ENCODE results near the gene CLDN16. TPM values are rescaled to one million over a fixed set of nuclear protein-coding genes. Genes with fewer than 3 reads are reported as not detected.

The CLDN16 gene
- total RNA-seq (ENCODE audit: unreplicated experiment): not detected
- long read RNA-seq, partial matches to known transcripts: 0 of 1 reads
- long read RNA-seq, other reads (novel, unspliced or antisense): 1 of 1 reads

- H3K4me1 Mint-ChIP-seq (ENCODE audit: low read depth, unreplicated experiment): no peaks in the 10 kb centered on the region
- no peak for TF ChIP-seq CTCF (IDR thresholded peaks at IDR 0.05; ENCODE audit: partially characterized antibody, unreplicated experiment)
- H3K27me3 Mint-ChIP-seq (ENCODE audit: unreplicated experiment): peaks cover 1% of the 10 kb centered on the region
- no peaks in the 10 kb centered on the region for H3K9me3 Mint-ChIP-seq (ENCODE audit: unreplicated experiment)
- no peaks in the 10 kb centered on the region for H3K36me3 Mint-ChIP-seq (ENCODE audit: unreplicated experiment)
- H3K27ac Mint-ChIP-seq (ENCODE audit: unreplicated experiment): no peak within 1 kb of the TSS
- DNase-seq: no peak
- no peak within 1 kb of the TSS for H3K4me3 Mint-ChIP-seq (ENCODE audit: unreplicated experiment)
Observed at GRCh38 chr3:190387578-190388213, at the start of gene CLDN16. Gene CLDN16, plus strand, starts transcription at chr3:190388163. Its CDS starts 167 bp downstream, at chr3:190388330.

GRCh38 chr3:190338717-190339116, 49.2 kb upstream of the CLDN16 start:
- no peak for DNase-seq
- Mint-ChIP-seq H3K27me3 (ENCODE audit: unreplicated experiment) (no peaks in the 10 kb centered on the region), H3K27ac (ENCODE audit: unreplicated experiment) (no peak overlapping the region), H3K9me3 (ENCODE audit: unreplicated experiment) (no peaks in the 10 kb centered on the region), H3K4me3 (ENCODE audit: unreplicated experiment) (no peak overlapping the region), H3K4me1 (ENCODE audit: low read depth, unreplicated experiment) (no peaks in the 10 kb centered on the region), H3K36me3 (ENCODE audit: unreplicated experiment) (no peaks in the 10 kb centered on the region)
- TF ChIP-seq CTCF (IDR thresholded peaks at IDR 0.05; ENCODE audit: partially characterized antibody, unreplicated experiment): no peak

DNA sequence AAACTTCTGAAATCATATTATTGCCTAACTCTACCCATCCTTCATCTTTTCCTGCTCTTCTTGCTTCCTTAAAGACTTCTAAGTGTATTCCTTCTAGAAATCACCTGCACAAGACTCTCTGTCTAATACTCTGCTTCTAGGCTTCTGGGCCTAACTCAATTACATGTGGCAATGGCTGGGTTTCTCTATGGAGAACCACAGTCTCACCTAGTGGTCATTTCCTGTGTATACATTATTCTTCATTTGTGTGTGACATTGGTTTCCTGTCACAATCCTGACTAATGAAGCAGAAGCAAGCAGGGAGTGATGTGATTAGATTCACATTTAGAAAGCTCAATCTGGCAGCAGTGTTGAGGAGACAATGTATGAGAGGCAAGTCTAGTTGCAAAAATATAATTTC, 48.8 kb upstream of the CLDN16 start:
- Mint-ChIP-seq H3K36me3 (ENCODE audit: unreplicated experiment) (no peaks in the 10 kb centered on the region), H3K27ac (ENCODE audit: unreplicated experiment) (no peak overlapping the region), H3K4me3 (ENCODE audit: unreplicated experiment) (no peak overlapping the region), H3K27me3 (ENCODE audit: unreplicated experiment) (no peaks in the 10 kb centered on the region), H3K4me1 (ENCODE audit: low read depth, unreplicated experiment) (no peaks in the 10 kb centered on the region), H3K9me3 (ENCODE audit: unreplicated experiment) (no peaks in the 10 kb centered on the region)
- TF ChIP-seq CTCF (IDR thresholded peaks at IDR 0.05; ENCODE audit: partially characterized antibody, unreplicated experiment): peak; percentile 21
- no peak for DNase-seq

DNA sequence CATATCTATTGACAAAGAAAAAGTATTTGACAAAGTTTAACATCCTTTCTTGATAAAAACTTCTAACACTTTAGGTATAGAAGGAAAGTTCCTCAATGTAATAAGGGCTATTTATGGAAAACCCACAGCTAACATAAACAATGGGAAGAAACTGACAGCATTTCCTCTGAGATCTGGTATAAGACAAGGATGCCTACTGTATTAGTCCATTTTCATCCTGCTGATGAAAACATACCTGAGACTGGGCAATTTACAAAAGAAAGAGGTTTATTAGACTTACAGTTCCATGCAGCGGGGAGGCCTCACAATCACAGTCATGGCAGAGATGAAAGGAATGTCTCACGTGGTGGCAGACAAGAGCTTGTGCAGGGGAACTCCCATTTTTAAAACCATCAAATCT, 47.9 kb upstream of the CLDN16 start:
- H3K4me3 Mint-ChIP-seq (ENCODE audit: unreplicated experiment): no peak overlapping the region
- no peaks in the 10 kb centered on the region for H3K4me1 Mint-ChIP-seq (ENCODE audit: low read depth, unreplicated experiment)
- H3K9me3 Mint-ChIP-seq (ENCODE audit: unreplicated experiment): no peaks in the 10 kb centered on the region
- DNase-seq: no peak
- H3K27ac Mint-ChIP-seq (ENCODE audit: unreplicated experiment): no peak overlapping the region
- no peak for TF ChIP-seq CTCF (IDR thresholded peaks at IDR 0.05; ENCODE audit: partially characterized antibody, unreplicated experiment)
- H3K27me3 Mint-ChIP-seq (ENCODE audit: unreplicated experiment): no peaks in the 10 kb centered on the region
- no peaks in the 10 kb centered on the region for H3K36me3 Mint-ChIP-seq (ENCODE audit: unreplicated experiment)

- TF ChIP-seq CTCF (IDR thresholded peaks at IDR 0.05; ENCODE audit: partially characterized antibody, unreplicated experiment): no peak
- no peaks in the 10 kb centered on the region for H3K4me1 Mint-ChIP-seq (ENCODE audit: low read depth, unreplicated experiment)
- no peaks in the 10 kb centered on the region for H3K27me3 Mint-ChIP-seq (ENCODE audit: unreplicated experiment)
- H3K27ac Mint-ChIP-seq (ENCODE audit: unreplicated experiment): no peak overlapping the region
- H3K4me3 Mint-ChIP-seq (ENCODE audit: unreplicated experiment): no peak overlapping the region
- no peak for DNase-seq
- no peaks in the 10 kb centered on the region for H3K9me3 Mint-ChIP-seq (ENCODE audit: unreplicated experiment)
- no peaks in the 10 kb centered on the region for H3K36me3 Mint-ChIP-seq (ENCODE audit: unreplicated experiment)
Observed at GRCh38 chr3:190345027-190345821, 42.7 kb upstream of the CLDN16 start.
